ENCODE measurements around the gene DLX2. TPM values are rescaled to one million over a fixed set of nuclear protein-coding genes. Genes with fewer than 3 reads are reported as not detected.
A peak's percentile ranks its signal among the peaks of the same experiment; 100 is the strongest.
"Not testable (repeated sequence)": the region's sequence is repeated elsewhere in the genome, so short reads cannot be mapped to it uniquely, and the experiment has no call there.

DLX2 gene
- total RNA-seq, 1 experiment from 2014 or later, result 0.82 TPM

GRCh38 chr2:172116107-172116506 lies 13.4 kb upstream of the DLX2 start:
- intact Hi-C loops (cut with micrococcal nuclease; ENCODE audit: unreplicated experiment), result no loop called here
- no peak for DNase-seq
- Mint-ChIP-seq H3K9me3 (ENCODE audit: unreplicated experiment) (no peaks in the 10 kb centered on the region), H3K4me3 (ENCODE audit: unreplicated experiment) (no peak overlapping the region), H3K36me3 (ENCODE audit: insufficient read depth, unreplicated experiment) (no peaks in the 10 kb centered on the region), H3K27me3 (ENCODE audit: insufficient read depth, unreplicated experiment) (no peaks in the 10 kb centered on the region), H3K27ac (ENCODE audit: unreplicated experiment) (no peak overlapping the region), H3K4me1 (ENCODE audit: low read depth, unreplicated experiment) (peaks cover 20% of the 10 kb centered on the region)
- Histone ChIP-seq H3K27me3 (replicated peaks; ENCODE audit: control insufficient read depth, insufficient read depth, low read length) (no peaks in the 10 kb centered on the region), H3K4me1 (peaks cover 17% of the 10 kb centered on the region), H3K9me3 (no peaks in the 10 kb centered on the region), H3K4me3 (ENCODE audit: low read depth, low read length) (no peak overlapping the region), H3K36me3 (ENCODE audit: control insufficient read depth, insufficient read depth, low read length) (no peaks in the 10 kb centered on the region)
- ChIA-PET POLR2A (no interaction called here), CTCF (no interaction called here)
- BruUV-seq (replicated peaks), result no TSS peak
- no peak for TF ChIP-seq CTCF (IDR thresholded peaks at IDR 0.05; ENCODE audit: insufficient read depth in 1 of 2, low read depth in 1 of 2, low read length in 1 of 2, severe bottlenecking in 1 of 2, unreplicated experiment in 1 of 2)

DNA sequence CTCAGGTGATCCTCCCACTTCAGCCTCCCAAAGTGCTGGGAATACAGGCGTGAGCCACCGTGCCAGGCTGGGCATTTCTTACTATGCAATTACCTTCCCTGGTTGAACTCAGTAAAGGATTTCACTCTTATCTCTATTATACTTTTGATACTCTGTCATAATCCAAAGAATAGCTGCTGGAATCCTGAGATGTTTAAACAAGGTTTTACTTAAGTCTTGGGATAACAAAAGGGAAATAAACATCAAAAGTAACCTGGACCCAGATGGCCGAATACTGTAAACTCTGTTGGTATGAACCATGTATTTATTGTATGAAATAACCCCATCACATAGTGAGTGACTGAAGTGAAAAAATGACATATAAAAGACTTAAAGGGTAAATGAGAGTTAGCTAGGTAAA lies 11.9 kb upstream of the DLX2 start:
- intact Hi-C loops (cut with micrococcal nuclease; ENCODE audit: unreplicated experiment), result no loop called here
- Mint-ChIP-seq H3K9me3 (ENCODE audit: unreplicated experiment) (no peaks in the 10 kb centered on the region), H3K4me1 (ENCODE audit: low read depth, unreplicated experiment) (peaks cover 14% of the 10 kb centered on the region), H3K36me3 (ENCODE audit: insufficient read depth, unreplicated experiment) (no peaks in the 10 kb centered on the region), H3K27me3 (ENCODE audit: insufficient read depth, unreplicated experiment) (no peaks in the 10 kb centered on the region), H3K27ac (ENCODE audit: unreplicated experiment) (no peak overlapping the region), H3K4me3 (ENCODE audit: unreplicated experiment) (no peak overlapping the region)
- Histone ChIP-seq H3K4me3 (ENCODE audit: low read depth, low read length) (no peak overlapping the region), H3K27me3 (replicated peaks; ENCODE audit: control insufficient read depth, insufficient read depth, low read length) (no peaks in the 10 kb centered on the region), H3K4me1 (peaks cover 17% of the 10 kb centered on the region), H3K36me3 (ENCODE audit: control insufficient read depth, insufficient read depth, low read length) (no peaks in the 10 kb centered on the region), H3K9me3 (no peaks in the 10 kb centered on the region)
- DNase-seq, result peak in 1 of 2 experiments; percentile 60
- TF ChIP-seq CTCF (IDR thresholded peaks at IDR 0.05; ENCODE audit: insufficient read depth in 1 of 2, low read depth in 1 of 2, low read length in 1 of 2, severe bottlenecking in 1 of 2, unreplicated experiment in 1 of 2), result no peak
- ChIA-PET CTCF (interaction anchor here (0.6 to 2.1 kb wide), 7 partner anchors 13 to 516 kb away, joined by 3 to 27 read pairs (median 5); partner anchors contain the start of gene HAT1), POLR2A (no interaction called here)
- BruUV-seq (replicated peaks), result no TSS peak

GRCh38 chr2:172114176-172114575 lies 11.5 kb upstream of the DLX2 start:
- BruUV-seq (replicated peaks); H3K27ac Mint-ChIP-seq (ENCODE audit: unreplicated experiment); H3K4me3 ChIP-seq (ENCODE audit: low read depth, low read length); H3K9me3 ChIP-seq; intact Hi-C loops (cut with micrococcal nuclease; ENCODE audit: unreplicated experiment); H3K36me3 ChIP-seq (ENCODE audit: control insufficient read depth, insufficient read depth, low read length); H3K36me3 Mint-ChIP-seq (ENCODE audit: insufficient read depth, unreplicated experiment); H3K27me3 Mint-ChIP-seq (ENCODE audit: insufficient read depth, unreplicated experiment); DNase-seq; POLR2A ChIA-PET; H3K9me3 Mint-ChIP-seq (ENCODE audit: unreplicated experiment); H3K27me3 ChIP-seq (replicated peaks; ENCODE audit: control insufficient read depth, insufficient read depth, low read length); H3K4me3 Mint-ChIP-seq (ENCODE audit: unreplicated experiment): not testable (repeated sequence)
- H3K4me1 ChIP-seq, result peaks cover 15% of the 10 kb centered on the region
- CTCF ChIA-PET, result interaction anchor here (0.7 to 2.1 kb wide), 5 partner anchors 12 to 515 kb away, joined by 3 to 27 read pairs (median 7); partner anchors contain the start of gene HAT1
- H3K4me1 Mint-ChIP-seq (ENCODE audit: low read depth, unreplicated experiment), result peaks cover 14% of the 10 kb centered on the region

- no peaks in the 10 kb centered on the region for H3K27me3 ChIP-seq (replicated peaks; ENCODE audit: control insufficient read depth, insufficient read depth, low read length)
- ChIA-PET CTCF (interaction anchor here (0.7 to 2.1 kb wide), 5 partner anchors 12 to 515 kb away, joined by 3 to 27 read pairs (median 7); partner anchors contain the start of gene HAT1), POLR2A (no interaction called here)
- no peaks in the 10 kb centered on the region for H3K9me3 ChIP-seq
- no peaks in the 10 kb centered on the region for H3K36me3 ChIP-seq (ENCODE audit: control insufficient read depth, insufficient read depth, low read length)
- BruUV-seq (replicated peaks), result no TSS peak
- H3K27me3 Mint-ChIP-seq (ENCODE audit: insufficient read depth, unreplicated experiment), result no peaks in the 10 kb centered on the region
- peak; percentile 20 to 30 for TF ChIP-seq CTCF (IDR thresholded peaks at IDR 0.05; ENCODE audit: insufficient read depth in 1 of 2, low read depth in 1 of 2, low read length in 1 of 2, severe bottlenecking in 1 of 2, unreplicated experiment in 1 of 2)
- no peak overlapping the region for H3K27ac Mint-ChIP-seq (ENCODE audit: unreplicated experiment)
- no peak overlapping the region for H3K4me3 Mint-ChIP-seq (ENCODE audit: unreplicated experiment)
- H3K36me3 Mint-ChIP-seq (ENCODE audit: insufficient read depth, unreplicated experiment), result no peaks in the 10 kb centered on the region
- no peak for DNase-seq
- H3K4me3 ChIP-seq (ENCODE audit: low read depth, low read length), result no peak overlapping the region
- H3K4me1 Mint-ChIP-seq (ENCODE audit: low read depth, unreplicated experiment), result peaks cover 9% of the 10 kb centered on the region
- intact Hi-C loops (cut with micrococcal nuclease; ENCODE audit: unreplicated experiment), result loop anchor here (1.0 to 2.0 kb wide), 3 partner anchors 14 to 515 kb away; no protein-coding TSS in a partner anchor
- no peaks in the 10 kb centered on the region for H3K9me3 Mint-ChIP-seq (ENCODE audit: unreplicated experiment)
- H3K4me1 ChIP-seq, result peaks cover 10% of the 10 kb centered on the region
These were observed 10.9 kb upstream of the DLX2 start for GRCh38 chr2:172113617-172114016.
